HFFc6 (cell line): ENCODE measurements around the gene MCTP1. TPM values are rescaled to one million over a fixed set of nuclear protein-coding genes. Genes with fewer than 3 reads are reported as not detected.

ENCODE experiments used
- DNase-seq: peaks from one replicate; pipeline ENCODE4 v3.0.0-alpha.2; 2018
- H3K27ac Mint-ChIP-seq: 2 replicates; pipeline ENCODE4 v1.8.0; 2020; ENCODE audit warnings: mild to moderate bottlenecking, mixed read lengths
- H3K27me3 Mint-ChIP-seq: 2 replicates; pipeline ENCODE4 v1.8.0; 2021; ENCODE audit warnings: mild to moderate bottlenecking, moderate library complexity, mixed read lengths; ENCODE audit not compliant: insufficient read depth
- H3K36me3 Mint-ChIP-seq: 2 replicates; pipeline ENCODE4 v1.8.0; 2021; ENCODE audit warnings: low read depth, mixed read lengths
- H3K4me1 Mint-ChIP-seq: 2 replicates; pipeline ENCODE4 v1.8.0; 2020; ENCODE audit warnings: low read depth, mixed read lengths
- H3K4me3 Mint-ChIP-seq: 2 replicates; pipeline ENCODE4 v1.8.0; 2020; ENCODE audit warnings: mild to moderate bottlenecking, moderate library complexity, mixed read lengths
- H3K9me3 Mint-ChIP-seq: 2 replicates; pipeline ENCODE4 v1.8.0; 2020; ENCODE audit warnings: mild to moderate bottlenecking, mixed read lengths
- CTCF ChIP-seq: fragments of 200-600 bp; sonication (generic); IDR thresholded peaks from 2 replicates; pipeline ENCODE4 v1.5.0; 2021; ENCODE audit warnings: antibody characterized with exemption, mild to moderate bottlenecking
- total RNA-seq, 6 experiments: library from RNA; stranded (reverse); fragmentation: NEBNext Ultra II Directional; extraction: Animal tissue kit (Norgen Biotek cat#: 25700); gene quantifications; 2 replicates in 1 of 6; 3 replicates in 5 of 6; pipeline ENCODE4 v1.2.3, GENCODE V29; 2021

The MCTP1 gene
- total RNA-seq, 6 experiments from 2014 or later: 1.0 to 5.2 (median 3.9) TPM

- H3K27ac Mint-ChIP-seq: no peak overlapping the region
These were observed 46.2 kb downstream of the MCTP1 start for GRCh38 chr5:95238560-95239325.

GRCh38 chr5:95237324-95237723 lies 47.6 kb downstream of the MCTP1 start:
- H3K4me1 Mint-ChIP-seq: peaks cover 15% of the 10 kb centered on the region
- no peak for DNase-seq
- peaks cover 12% of the 10 kb centered on the region for H3K27me3 Mint-ChIP-seq
- no peak overlapping the region for H3K27ac Mint-ChIP-seq
- H3K36me3 Mint-ChIP-seq: no peaks in the 10 kb centered on the region
- H3K9me3 Mint-ChIP-seq: no peaks in the 10 kb centered on the region
- no peak overlapping the region for H3K4me3 Mint-ChIP-seq
- TF ChIP-seq CTCF: no peak

More at GRCh38 chr5:95238560-95239325, 46.2 kb downstream of the MCTP1 start:
- Mint-ChIP-seq H3K9me3 (no peaks in the 10 kb centered on the region), H3K27me3 (peaks cover 6% of the 10 kb centered on the region), H3K4me3 (peak overlapping the region; percentile 59; the same call in 1 of the 2 replicates), H3K4me1 (peaks cover 15% of the 10 kb centered on the region), H3K36me3 (no peaks in the 10 kb centered on the region)
- DNase-seq: no peak
- peak; percentile 69 for TF ChIP-seq CTCF

GRCh38 chr5:95235439-95235982 lies 49.4 kb downstream of the MCTP1 start:
- Mint-ChIP-seq H3K9me3 (no peaks in the 10 kb centered on the region), H3K36me3 (no peaks in the 10 kb centered on the region), H3K4me1 (peaks cover 15% of the 10 kb centered on the region), H3K27ac (no peak overlapping the region), H3K27me3 (peaks cover 10% of the 10 kb centered on the region), H3K4me3 (no peak overlapping the region)
- DNase-seq: no peak
- TF ChIP-seq CTCF: no peak

GRCh38 chr5:95229646-95230045 lies 55.2 kb downstream of the MCTP1 start:
- Mint-ChIP-seq H3K4me1 (no peaks in the 10 kb centered on the region), H3K27me3 (peaks cover 8% of the 10 kb centered on the region), H3K4me3 (no peak overlapping the region), H3K36me3 (no peaks in the 10 kb centered on the region), H3K9me3 (no peaks in the 10 kb centered on the region), H3K27ac (no peak overlapping the region)
- no peak for DNase-seq
- no peak for TF ChIP-seq CTCF

GRCh38 chr5:95224701-95225459 lies 60.0 kb downstream of the MCTP1 start:
- no peak for DNase-seq
- H3K4me1 Mint-ChIP-seq: no peaks in the 10 kb centered on the region
- no peak for TF ChIP-seq CTCF
- no peak overlapping the region for H3K27ac Mint-ChIP-seq
- no peaks in the 10 kb centered on the region for H3K9me3 Mint-ChIP-seq
- H3K27me3 Mint-ChIP-seq: peaks cover 4% of the 10 kb centered on the region
- H3K4me3 Mint-ChIP-seq: no peak overlapping the region
- H3K36me3 Mint-ChIP-seq: no peaks in the 10 kb centered on the region
